Peyer's patch (tissue), 4 donors: ENCODE data around the gene TFPT.

Experiments
- CTCF ChIP-seq, 6 experiments: fragments of 450-650 bp in 4 of 6; fragments of 200-600 bp in 2 of 6; sonication (generic) in 1 of 6; IDR thresholded peaks; one replicate each; pipeline ENCODE4 v1.5.1; 2017 to 2019; ENCODE audit warnings: antibody characterized with exemption in 6 of 6, mild to moderate bottlenecking in 3 of 6, moderate library complexity in 1 of 6
- POLR2A ChIP-seq, 2 donors: fragments of 450-650 bp; IDR thresholded peaks; one replicate each; pipeline ENCODE4 v1.5.1; 2017; ENCODE audit warnings: antibody characterized with exemption in 2 of 2, mild to moderate bottlenecking in 2 of 2, moderate library complexity in 2 of 2

GRCh38 chr19:54108496-54108895, 7.0 kb downstream of the TFPT start:
- TF ChIP-seq CTCF (IDR thresholded peaks at IDR 0.05), result no peak
- no peak for TF ChIP-seq POLR2A (IDR thresholded peaks at IDR 0.05)
